SK-N-SH treated with all-trans-retinoic acid at 6 μM for 48 hours (cell line): ENCODE measurements around the gene MRPL4.

ENCODE experiments used
- ATAC-seq: fragments of 200-7000 bp; cut with Tn5 transposase; 3 replicates; pipeline ENCODE4 v1.9.1; 2020; ENCODE audit warnings: mild to moderate bottlenecking, moderate library complexity
- ARNTL ChIP-seq: fragments of 450-650 bp; formaldehyde crosslinking; IDR thresholded peaks from 2 replicates; pipeline ENCODE4 v1.5.0; 2020; ENCODE audit warnings: low read depth, mild to moderate bottlenecking, moderate library complexity, borderline replicate concordance
- BACH2 ChIP-seq: fragments of 250-450 bp; sonication (Bioruptor Pico); IDR thresholded peaks from 2 replicates; pipeline ENCODE4 v1.9.0; 2021; ENCODE audit warnings: mild to moderate bottlenecking, borderline replicate concordance
- CSDC2 ChIP-seq: fragments of 250-450 bp; sonication (Bioruptor Pico); IDR thresholded peaks from 2 replicates; pipeline ENCODE4 v1.5.0; 2020; ENCODE audit warnings: mild to moderate bottlenecking, moderate library complexity
- ESRRG ChIP-seq: fragments of 250-450 bp; sonication (Bioruptor Pico); IDR thresholded peaks from 2 replicates; pipeline ENCODE4 v1.6.1; 2021; ENCODE audit warnings: mild to moderate bottlenecking
- GLIS3 ChIP-seq: fragments of 250-450 bp; sonication (Bioruptor Pico); IDR thresholded peaks from 2 replicates; pipeline ENCODE4 v1.5.0; 2020; ENCODE audit warnings: mild to moderate bottlenecking, moderate library complexity
- ISL1 ChIP-seq: fragments of 250-450 bp; sonication (Bioruptor Pico); IDR thresholded peaks from 2 replicates; pipeline ENCODE4 v2.1.2; 2022; ENCODE audit warnings: mild to moderate bottlenecking, moderate library complexity
- OSR1 ChIP-seq: fragments of 250-450 bp; sonication (Bioruptor Pico); IDR thresholded peaks from 2 replicates; pipeline ENCODE4 v1.8.0; 2022; ENCODE audit warnings: moderate library complexity, mild to moderate bottlenecking, inconsistent platforms
- PPARA ChIP-seq: fragments of 250-450 bp; sonication (Bioruptor Pico); IDR thresholded peaks from 2 replicates; pipeline ENCODE4 v1.5.0; 2020; ENCODE audit warnings: mild to moderate bottlenecking, borderline replicate concordance
- RARB ChIP-seq: fragments of 250-450 bp; sonication (Bioruptor Pico); IDR thresholded peaks from 2 replicates; pipeline ENCODE4 v1.8.0; 2021; ENCODE audit warnings: mild to moderate bottlenecking, moderate library complexity
- SNAI2 ChIP-seq: fragments of 250-450 bp; sonication (Bioruptor Pico); IDR thresholded peaks from 2 replicates; pipeline ENCODE4 v1.5.0; 2020; ENCODE audit warnings: mild to moderate bottlenecking, moderate library complexity
- TCF4 ChIP-seq: fragments of 250-450 bp; sonication (Bioruptor Pico); IDR thresholded peaks from 2 replicates; pipeline ENCODE4 v1.8.0; 2021; ENCODE audit warnings: mild to moderate bottlenecking, moderate library complexity, borderline replicate concordance
- TOX ChIP-seq: fragments of 250-450 bp; sonication (Bioruptor Pico); IDR thresholded peaks from 2 replicates; pipeline ENCODE4 v1.8.0; 2021; ENCODE audit warnings: mild to moderate bottlenecking, moderate library complexity, borderline replicate concordance
- ZC3H10 ChIP-seq: fragments of 250-450 bp; sonication (Bioruptor Pico); IDR thresholded peaks from 2 replicates; pipeline ENCODE4 v1.5.1; 2021; ENCODE audit warnings: mild to moderate bottlenecking, moderate library complexity
- ZFP3 ChIP-seq: fragments of 250-450 bp; sonication (Bioruptor Pico); IDR thresholded peaks from 2 replicates; pipeline ENCODE4 v1.5.0; 2020; ENCODE audit warnings: mild to moderate bottlenecking, moderate library complexity
- ZFP30 ChIP-seq: fragments of 450-650 bp; formaldehyde crosslinking; IDR thresholded peaks from 2 replicates; pipeline ENCODE4 v1.5.0; 2022; ENCODE audit warnings: mild to moderate bottlenecking, moderate library complexity
- ZNF8 ChIP-seq: fragments of 450-650 bp; formaldehyde crosslinking; IDR thresholded peaks from 2 replicates; pipeline ENCODE4 v1.5.0; 2020; ENCODE audit warnings: mild to moderate bottlenecking, moderate library complexity
- TF ChIP-seq, protein P1 (sequence below): fragments of 250-450 bp; sonication (Bioruptor Pico); IDR thresholded peaks from 2 replicates; pipeline ENCODE4 v1.5.1; 2020; ENCODE audit warnings: low read depth, mild to moderate bottlenecking, moderate library complexity
- TF ChIP-seq, protein P2 (sequence below): fragments of 250-450 bp; sonication (Bioruptor Pico); IDR thresholded peaks from 2 replicates; pipeline ENCODE4 v1.8.0; 2020; ENCODE audit warnings: mild to moderate bottlenecking, moderate library complexity, borderline replicate concordance
- TF ChIP-seq, protein P3 (sequence below): fragments of 250-450 bp; sonication (Bioruptor Pico); IDR thresholded peaks from 2 replicates; pipeline ENCODE4 v1.5.0; 2020; ENCODE audit warnings: mild to moderate bottlenecking, moderate library complexity
- TF ChIP-seq, protein P4 (sequence below): fragments of 250-450 bp; sonication (Bioruptor Pico); IDR thresholded peaks from 2 replicates; pipeline ENCODE4 v1.5.1; 2021; ENCODE audit warnings: mild to moderate bottlenecking, moderate library complexity
- TF ChIP-seq, protein P5 (sequence below): fragments of 250-450 bp; sonication (Bioruptor Pico); IDR thresholded peaks from 2 replicates; pipeline ENCODE4 v1.8.0; 2021; ENCODE audit warnings: low read depth, mild to moderate bottlenecking, moderate library complexity, borderline replicate concordance

Gene MRPL4

DNA sequence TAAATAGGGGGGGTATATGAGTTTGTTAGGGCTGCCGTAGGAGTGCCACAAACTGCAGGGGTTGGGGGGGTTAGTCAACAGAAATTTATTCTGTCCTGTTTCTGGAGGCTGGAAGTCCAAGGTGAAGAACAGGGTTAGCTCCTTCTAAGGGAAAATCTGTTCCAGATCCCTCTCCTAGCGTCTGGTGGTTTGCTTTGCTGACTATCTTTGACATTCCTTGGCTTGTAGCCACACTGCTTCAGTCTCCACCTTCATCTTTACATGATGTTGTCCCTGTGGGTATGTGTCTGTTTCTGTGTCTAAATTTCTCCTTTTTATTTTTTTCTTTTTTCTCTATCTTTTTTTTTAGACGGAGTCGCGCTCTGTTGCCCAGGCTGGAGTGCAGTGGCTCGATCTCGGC lies 10.8 kb downstream of the MRPL4 start:
- peak; percentile 63 for ATAC-seq
- TF ChIP-seq TCF4 (CRISPR knock-in tag) (no peak), ISL1 (CRISPR knock-in tag) (no peak), OSR1 (CRISPR knock-in tag) (no peak), ZNF8 (no peak), RARB (CRISPR knock-in tag) (no peak), ZFP3 (CRISPR knock-in tag) (no peak), BACH2 (CRISPR knock-in tag) (no peak), ZFP30 (CRISPR knock-in tag) (no peak), ARNTL (CRISPR knock-in tag) (no peak), PPARA (CRISPR knock-in tag) (no peak), ESRRG (CRISPR knock-in tag) (no peak), GLIS3 (CRISPR knock-in tag) (no peak), CSDC2 (CRISPR knock-in tag) (no peak), ZC3H10 (no peak), SNAI2 (no peak)
- TF ChIP-seq, protein P1, sequence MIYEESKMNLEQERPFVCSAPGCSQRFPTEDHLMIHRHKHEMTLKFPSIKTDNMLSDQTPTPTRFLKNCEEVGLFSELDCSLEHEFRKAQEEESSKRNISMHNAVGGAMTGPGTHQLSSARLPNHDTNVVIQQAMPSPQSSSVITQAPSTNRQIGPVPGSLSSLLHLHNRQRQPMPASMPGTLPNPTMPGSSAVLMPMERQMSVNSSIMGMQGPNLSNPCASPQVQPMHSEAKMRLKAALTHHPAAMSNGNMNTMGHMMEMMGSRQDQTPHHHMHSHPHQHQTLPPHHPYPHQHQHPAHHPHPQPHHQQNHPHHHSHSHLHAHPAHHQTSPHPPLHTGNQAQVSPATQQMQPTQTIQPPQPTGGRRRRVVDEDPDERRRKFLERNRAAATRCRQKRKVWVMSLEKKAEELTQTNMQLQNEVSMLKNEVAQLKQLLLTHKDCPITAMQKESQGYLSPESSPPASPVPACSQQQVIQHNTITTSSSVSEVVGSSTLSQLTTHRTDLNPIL (CRISPR knock-in tag), result no peak
- TF ChIP-seq, protein P2, sequence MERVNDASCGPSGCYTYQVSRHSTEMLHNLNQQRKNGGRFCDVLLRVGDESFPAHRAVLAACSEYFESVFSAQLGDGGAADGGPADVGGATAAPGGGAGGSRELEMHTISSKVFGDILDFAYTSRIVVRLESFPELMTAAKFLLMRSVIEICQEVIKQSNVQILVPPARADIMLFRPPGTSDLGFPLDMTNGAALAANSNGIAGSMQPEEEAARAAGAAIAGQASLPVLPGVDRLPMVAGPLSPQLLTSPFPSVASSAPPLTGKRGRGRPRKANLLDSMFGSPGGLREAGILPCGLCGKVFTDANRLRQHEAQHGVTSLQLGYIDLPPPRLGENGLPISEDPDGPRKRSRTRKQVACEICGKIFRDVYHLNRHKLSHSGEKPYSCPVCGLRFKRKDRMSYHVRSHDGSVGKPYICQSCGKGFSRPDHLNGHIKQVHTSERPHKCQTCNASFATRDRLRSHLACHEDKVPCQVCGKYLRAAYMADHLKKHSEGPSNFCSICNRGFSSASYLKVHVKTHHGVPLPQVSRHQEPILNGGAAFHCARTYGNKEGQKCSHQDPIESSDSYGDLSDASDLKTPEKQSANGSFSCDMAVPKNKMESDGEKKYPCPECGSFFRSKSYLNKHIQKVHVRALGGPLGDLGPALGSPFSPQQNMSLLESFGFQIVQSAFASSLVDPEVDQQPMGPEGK (CRISPR knock-in tag), result no peak

DNA sequence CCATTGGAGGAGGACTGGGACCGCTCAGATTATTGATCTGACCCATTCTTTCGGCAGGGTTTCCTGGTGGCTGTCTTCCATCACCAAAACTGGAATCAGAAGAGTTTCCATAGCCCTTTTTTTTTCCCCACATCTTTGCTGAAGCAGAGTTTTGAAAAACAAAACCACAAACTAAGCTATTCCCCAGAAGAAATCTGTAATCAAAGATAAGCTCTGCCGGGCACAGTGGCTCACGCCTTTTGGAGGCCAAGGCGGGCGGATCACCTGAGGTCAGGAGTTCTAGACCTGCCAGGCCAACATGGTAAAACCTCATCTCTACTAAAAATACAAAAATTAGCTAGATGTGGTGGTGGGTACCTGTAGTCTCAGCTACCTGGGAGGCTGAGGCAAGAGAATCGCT lies 14.7 kb downstream of the MRPL4 start:
- no peak for ATAC-seq
- TF ChIP-seq TCF4 (CRISPR knock-in tag) (no peak), ZFP3 (CRISPR knock-in tag) (no peak), CSDC2 (CRISPR knock-in tag) (no peak), ESRRG (CRISPR knock-in tag) (no peak)
- TF ChIP-seq, protein P3, sequence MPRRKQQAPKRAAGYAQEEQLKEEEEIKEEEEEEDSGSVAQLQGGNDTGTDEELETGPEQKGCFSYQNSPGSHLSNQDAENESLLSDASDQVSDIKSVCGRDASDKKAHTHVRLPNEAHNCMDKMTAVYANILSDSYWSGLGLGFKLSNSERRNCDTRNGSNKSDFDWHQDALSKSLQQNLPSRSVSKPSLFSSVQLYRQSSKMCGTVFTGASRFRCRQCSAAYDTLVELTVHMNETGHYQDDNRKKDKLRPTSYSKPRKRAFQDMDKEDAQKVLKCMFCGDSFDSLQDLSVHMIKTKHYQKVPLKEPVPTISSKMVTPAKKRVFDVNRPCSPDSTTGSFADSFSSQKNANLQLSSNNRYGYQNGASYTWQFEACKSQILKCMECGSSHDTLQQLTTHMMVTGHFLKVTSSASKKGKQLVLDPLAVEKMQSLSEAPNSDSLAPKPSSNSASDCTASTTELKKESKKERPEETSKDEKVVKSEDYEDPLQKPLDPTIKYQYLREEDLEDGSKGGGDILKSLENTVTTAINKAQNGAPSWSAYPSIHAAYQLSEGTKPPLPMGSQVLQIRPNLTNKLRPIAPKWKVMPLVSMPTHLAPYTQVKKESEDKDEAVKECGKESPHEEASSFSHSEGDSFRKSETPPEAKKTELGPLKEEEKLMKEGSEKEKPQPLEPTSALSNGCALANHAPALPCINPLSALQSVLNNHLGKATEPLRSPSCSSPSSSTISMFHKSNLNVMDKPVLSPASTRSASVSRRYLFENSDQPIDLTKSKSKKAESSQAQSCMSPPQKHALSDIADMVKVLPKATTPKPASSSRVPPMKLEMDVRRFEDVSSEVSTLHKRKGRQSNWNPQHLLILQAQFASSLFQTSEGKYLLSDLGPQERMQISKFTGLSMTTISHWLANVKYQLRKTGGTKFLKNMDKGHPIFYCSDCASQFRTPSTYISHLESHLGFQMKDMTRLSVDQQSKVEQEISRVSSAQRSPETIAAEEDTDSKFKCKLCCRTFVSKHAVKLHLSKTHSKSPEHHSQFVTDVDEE (CRISPR knock-in tag), result no peak
- TF ChIP-seq, protein P1 (CRISPR knock-in tag), result no peak

DNA sequence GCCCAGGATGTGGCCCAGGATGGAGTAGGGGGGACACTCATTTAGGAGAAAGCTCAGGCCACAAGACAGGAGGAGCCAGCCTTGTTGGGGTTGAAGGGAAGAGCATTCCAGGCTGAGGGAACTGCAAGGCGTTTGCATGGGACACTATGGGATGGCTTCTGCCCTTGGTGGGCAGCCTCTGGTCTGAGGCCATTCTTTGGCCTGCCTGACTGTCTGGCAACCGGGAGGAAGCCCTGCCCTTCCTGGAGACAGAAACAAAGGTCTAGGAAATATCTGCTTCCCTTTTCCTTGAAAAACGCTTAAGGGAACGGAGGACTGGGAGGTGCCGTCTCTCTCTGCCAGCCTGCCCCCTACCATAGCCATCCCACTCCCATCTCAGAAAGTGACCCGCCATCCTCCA lies 16.1 kb downstream of the MRPL4 start:
- no peak for ATAC-seq
- no peak for TF ChIP-seq TOX
- TF ChIP-seq, protein P4, sequence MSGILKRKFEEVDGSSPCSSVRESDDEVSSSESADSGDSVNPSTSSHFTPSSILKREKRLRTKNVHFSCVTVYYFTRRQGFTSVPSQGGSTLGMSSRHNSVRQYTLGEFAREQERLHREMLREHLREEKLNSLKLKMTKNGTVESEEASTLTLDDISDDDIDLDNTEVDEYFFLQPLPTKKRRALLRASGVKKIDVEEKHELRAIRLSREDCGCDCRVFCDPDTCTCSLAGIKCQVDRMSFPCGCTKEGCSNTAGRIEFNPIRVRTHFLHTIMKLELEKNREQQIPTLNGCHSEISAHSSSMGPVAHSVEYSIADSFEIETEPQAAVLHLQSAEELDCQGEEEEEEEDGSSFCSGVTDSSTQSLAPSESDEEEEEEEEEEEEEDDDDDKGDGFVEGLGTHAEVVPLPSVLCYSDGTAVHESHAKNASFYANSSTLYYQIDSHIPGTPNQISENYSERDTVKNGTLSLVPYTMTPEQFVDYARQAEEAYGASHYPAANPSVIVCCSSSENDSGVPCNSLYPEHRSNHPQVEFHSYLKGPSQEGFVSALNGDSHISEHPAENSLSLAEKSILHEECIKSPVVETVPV, result no peak
- no peak for TF ChIP-seq OSR1 (CRISPR knock-in tag)
- TF ChIP-seq ARNTL (CRISPR knock-in tag), result no peak
- TF ChIP-seq, protein P5, sequence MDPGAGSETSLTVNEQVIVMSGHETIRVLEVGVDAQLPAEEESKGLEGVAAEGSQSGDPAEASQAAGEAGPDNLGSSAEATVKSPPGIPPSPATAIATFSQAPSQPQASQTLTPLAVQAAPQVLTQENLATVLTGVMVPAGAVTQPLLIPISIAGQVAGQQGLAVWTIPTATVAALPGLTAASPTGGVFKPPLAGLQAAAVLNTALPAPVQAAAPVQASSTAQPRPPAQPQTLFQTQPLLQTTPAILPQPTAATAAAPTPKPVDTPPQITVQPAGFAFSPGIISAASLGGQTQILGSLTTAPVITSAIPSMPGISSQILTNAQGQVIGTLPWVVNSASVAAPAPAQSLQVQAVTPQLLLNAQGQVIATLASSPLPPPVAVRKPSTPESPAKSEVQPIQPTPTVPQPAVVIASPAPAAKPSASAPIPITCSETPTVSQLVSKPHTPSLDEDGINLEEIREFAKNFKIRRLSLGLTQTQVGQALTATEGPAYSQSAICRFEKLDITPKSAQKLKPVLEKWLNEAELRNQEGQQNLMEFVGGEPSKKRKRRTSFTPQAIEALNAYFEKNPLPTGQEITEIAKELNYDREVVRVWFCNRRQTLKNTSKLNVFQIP (CRISPR knock-in tag), result no peak
- TF ChIP-seq, protein P3 (CRISPR knock-in tag), result no peak
